Activated naive CD4-positive, alpha-beta T cell treated with anti-CD3 and anti-CD28 coated beads for 36 hours (primary cell): ENCODE results near the gene ZFPL1. TPM values are rescaled to one million over a fixed set of nuclear protein-coding genes. Genes with fewer than 3 reads are reported as not detected.

Experiments used
- CTCF ChIA-PET: fragments of 350-600 bp; sonication (Branson Sonifier 250); formaldehyde crosslinking; loops from one replicate; lab custom pipeline; 2021; ENCODE audit warnings: antibody characterized with exemption; lab: Charles Lee
- DNase-seq: peaks from one replicate; pipeline ENCODE4 v3.0.0-alpha.2; 2020
- H3K27ac Mint-ChIP-seq: one replicate; pipeline ENCODE4 v1.8.0; 2021; ENCODE audit warnings: mild to moderate bottlenecking, mixed read lengths
- H3K27me3 Mint-ChIP-seq: one replicate; pipeline ENCODE4 v1.8.0; 2021; ENCODE audit warnings: low read depth, mixed read lengths
- H3K36me3 Mint-ChIP-seq: one replicate; pipeline ENCODE4 v1.8.0; 2021; ENCODE audit warnings: low read depth, mixed read lengths
- H3K4me1 Mint-ChIP-seq: one replicate; pipeline ENCODE4 v1.8.0; 2021; ENCODE audit warnings: low read depth, mixed read lengths
- H3K4me3 Mint-ChIP-seq: one replicate; pipeline ENCODE4 v1.8.0; 2021; ENCODE audit warnings: mild to moderate bottlenecking, moderate library complexity, mixed read lengths
- H3K9me3 Mint-ChIP-seq: one replicate; pipeline ENCODE4 v1.8.0; 2021; ENCODE audit warnings: mixed read lengths
- intact Hi-C: fragments of 100-400 bp; cut with micrococcal nuclease; formaldehyde crosslinking; loops from one replicate; pipeline ENCODE4 v1.15.1; 2023
- microRNA-seq: library from miRNA; unstranded; fragments of <30 nt; microRNA quantifications from one replicate; pipeline ENCODE4 v1.2.0, GENCODE V29; 2022; ENCODE audit warnings: borderline microRNAs expressed, borderline replicate concordance
- total RNA-seq, 2 experiments: library from RNA; stranded (reverse); gene quantifications; one replicate each; pipeline ENCODE4 v1.2.3, GENCODE V29; 2021

Gene ZFPL1
- total RNA-seq, 2 experiments from 2014 or later = 24.2 to 25.6 TPM

DNA sequence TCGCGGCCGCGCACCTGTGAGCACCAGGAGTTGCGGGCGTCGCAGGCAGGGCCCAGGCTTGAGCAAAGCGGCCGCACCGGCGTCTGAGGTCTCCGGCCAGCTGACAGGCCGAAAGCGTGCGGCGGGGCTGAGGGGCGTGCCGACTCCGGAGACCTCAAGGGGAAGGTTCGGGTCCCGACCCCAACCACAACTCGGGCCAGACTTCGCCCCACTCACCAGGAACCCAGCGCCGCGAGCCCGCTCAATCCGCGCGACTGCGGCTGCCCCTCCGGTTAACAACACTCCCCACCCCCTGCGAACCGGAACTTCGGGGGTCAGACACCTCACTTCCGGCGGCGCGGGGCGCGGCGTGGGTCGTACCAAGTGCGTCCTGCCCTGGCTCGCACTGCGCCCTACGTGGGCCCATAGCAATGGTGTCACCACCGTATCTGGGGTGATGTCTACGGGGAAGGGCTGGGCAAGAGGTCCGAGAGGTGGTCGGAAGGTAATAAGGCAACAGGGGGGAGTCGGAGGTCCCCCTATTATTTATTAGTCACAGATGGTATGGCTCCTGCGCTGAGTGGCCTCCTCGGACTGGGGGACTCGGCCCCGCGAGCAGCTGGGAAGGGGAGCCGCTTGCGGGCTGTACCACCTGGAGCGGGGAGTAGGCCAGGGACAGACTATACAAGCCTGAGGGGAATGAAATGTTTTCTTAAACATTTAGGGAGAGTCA is 50.4 kb downstream of the ZFPL1 start, which contains the start of gene SYVN1:
TSS of gene SYVN1 (minus strand) at position 280 of the 712 bp plus-strand sequence. CDS start 918 bp downstream, outside the sequence.
- intact Hi-C loops = loop anchor here (1.0 to 5.0 kb wide), 2 partner anchors 17 to 128 kb away; partner anchors contain the start of genes POLA2 and ZNHIT2
- peak within 1 kb of the TSS; percentile 100 for H3K27ac Mint-ChIP-seq
- H3K36me3 Mint-ChIP-seq = peaks cover 7% of the 10 kb centered on the region
- peak within 1 kb of the TSS; percentile 99 for H3K4me3 Mint-ChIP-seq
- H3K9me3 Mint-ChIP-seq = no peaks in the 10 kb centered on the region
- no peaks in the 10 kb centered on the region for H3K27me3 Mint-ChIP-seq
- DNase-seq = peak; percentile 92
- H3K4me1 Mint-ChIP-seq = peaks cover 29% of the 10 kb centered on the region
- CTCF ChIA-PET = interaction anchor here (0.5 to 2.1 kb wide), 4 partner anchors 23 to 181 kb away, joined by 3 to 8 read pairs (median 4); partner anchors contain the start of gene CAPN1

DNA sequence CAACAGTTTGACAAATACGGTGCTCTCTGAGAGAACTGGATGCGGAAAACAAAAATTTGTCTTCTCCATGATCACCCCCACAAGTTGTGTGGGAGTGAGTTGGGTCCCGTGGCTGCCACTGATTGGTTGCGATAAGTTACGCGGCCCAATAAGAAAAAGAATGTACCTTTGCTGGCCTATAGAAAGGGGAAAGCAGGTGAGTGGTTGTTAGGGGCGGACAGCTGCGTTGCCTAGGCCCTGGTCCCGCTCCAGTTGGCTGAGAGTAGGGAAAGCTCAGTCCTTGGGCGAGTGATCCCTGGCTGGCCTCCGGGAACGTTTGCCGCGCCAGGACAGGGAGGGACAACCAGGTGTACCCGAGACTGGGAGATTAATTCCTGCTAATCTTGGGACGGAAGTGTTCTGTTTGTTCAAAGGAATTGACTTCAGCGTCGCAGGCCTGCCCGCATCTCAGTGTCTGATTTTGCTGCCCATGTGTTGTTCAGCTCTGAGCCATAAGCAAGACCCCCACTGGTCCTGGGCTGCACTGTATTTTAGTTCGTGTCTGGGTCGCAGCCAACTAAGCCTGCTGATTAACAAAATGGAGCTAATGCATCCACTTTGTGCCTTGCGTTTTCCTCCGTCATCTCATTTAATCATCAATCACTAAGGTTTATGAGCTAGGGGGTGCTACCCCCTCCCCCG is 51.1 kb downstream of the ZFPL1 start:
- Mint-ChIP-seq H3K27me3 (no peaks in the 10 kb centered on the region), H3K9me3 (no peaks in the 10 kb centered on the region), H3K4me3 (peak overlapping the region; percentile 99), H3K27ac (peak overlapping the region; percentile 100), H3K4me1 (peaks cover 29% of the 10 kb centered on the region), H3K36me3 (peaks cover 7% of the 10 kb centered on the region)
- CTCF ChIA-PET = interaction anchor here (0.6 to 2.1 kb wide), 7 partner anchors 14 to 180 kb away, joined by 3 to 8 read pairs (median 4); partner anchors contain the start of gene CAPN1
- intact Hi-C loops = loop anchor here (1.0 to 5.0 kb wide), 4 partner anchors 13 to 127 kb away; partner anchors contain the start of genes FAU, MRPL49, POLA2 and VPS51
- peak; percentile 92 for DNase-seq

DNA sequence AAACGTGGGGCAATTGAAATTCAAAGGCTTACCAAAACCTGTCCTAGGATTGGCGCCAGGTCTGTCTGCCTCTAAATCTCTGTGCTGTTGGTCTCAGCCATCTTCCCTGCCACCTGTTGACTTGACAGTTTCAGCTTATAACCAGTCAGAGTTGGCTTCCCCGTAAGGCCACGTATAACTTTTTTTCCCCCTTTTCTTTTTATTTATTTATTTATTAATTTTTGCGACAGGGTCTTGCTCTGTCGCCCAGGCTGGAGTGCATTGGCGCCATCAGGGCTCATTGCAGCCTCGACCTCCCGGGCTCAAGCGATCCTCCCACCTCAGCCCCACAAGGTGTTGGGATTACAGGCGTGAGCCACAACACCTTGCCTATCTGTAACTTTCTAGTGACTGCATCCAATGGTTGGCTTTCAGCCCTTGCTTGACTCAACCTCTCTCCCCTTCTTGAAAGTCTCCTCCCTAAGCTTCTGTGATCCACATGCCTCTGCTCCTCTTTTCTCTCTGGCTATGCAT is 51.7 kb downstream of the ZFPL1 start:
- Mint-ChIP-seq H3K36me3 (peaks cover 7% of the 10 kb centered on the region), H3K9me3 (no peaks in the 10 kb centered on the region), H3K27ac (peak overlapping the region; percentile 100), H3K4me3 (peak overlapping the region; percentile 99), H3K27me3 (no peaks in the 10 kb centered on the region), H3K4me1 (peaks cover 29% of the 10 kb centered on the region)
- peak; percentile 34 for DNase-seq
- CTCF ChIA-PET = interaction anchor here (0.6 to 2.1 kb wide), 8 partner anchors 13 to 180 kb away, joined by 3 to 8 read pairs (median 4); partner anchors contain the start of gene CAPN1
- intact Hi-C loops = loop anchor here (1.0 kb wide), 2 partner anchors 13 to 39 kb away; partner anchors contain the start of genes FAU, MRPL49 and VPS51

DNA sequence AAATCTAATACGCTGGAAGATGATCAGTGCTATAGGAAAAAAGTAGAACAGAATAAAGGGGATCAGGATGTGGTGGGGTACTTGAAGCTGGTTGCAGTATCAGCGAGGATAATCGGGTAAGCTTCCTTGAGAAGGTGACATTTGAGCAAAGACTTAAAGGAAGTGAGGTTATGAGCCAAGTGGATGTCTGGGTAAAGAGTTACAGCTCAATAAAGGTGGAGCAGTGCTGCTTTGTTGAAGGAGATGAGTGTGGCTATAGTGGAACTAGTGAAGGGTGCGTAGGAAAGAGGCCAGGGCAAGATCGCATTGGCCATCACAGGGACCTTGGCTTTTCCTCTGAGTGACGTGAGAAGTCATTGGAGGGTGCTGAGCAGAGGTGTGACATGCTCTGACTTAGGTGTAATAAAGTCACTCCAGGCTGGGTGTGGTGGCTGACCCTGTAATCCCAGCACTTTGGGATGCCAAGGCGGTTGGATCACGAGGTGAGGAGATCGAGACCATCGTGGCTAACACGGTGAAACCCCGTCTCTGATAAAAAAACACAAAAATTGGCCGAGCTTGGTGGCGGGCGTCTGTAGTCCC is 52.6 kb downstream of the ZFPL1 start:
- CTCF ChIA-PET = interaction anchor here (0.9 to 2.1 kb wide), 4 partner anchors 12 to 195 kb away, joined by 3 to 8 read pairs (median 4); partner anchors contain the start of gene CAPN1
- Mint-ChIP-seq H3K9me3 (no peaks in the 10 kb centered on the region), H3K36me3 (peaks cover 4% of the 10 kb centered on the region), H3K27me3 (no peaks in the 10 kb centered on the region), H3K27ac (peak overlapping the region; percentile 82), H3K4me3 (peak overlapping the region; percentile 68), H3K4me1 (peaks cover 28% of the 10 kb centered on the region)
- intact Hi-C loops = no loop called here
- no peak for DNase-seq

Small RNA genes within 50 kb of the gene (microRNA-seq; reads per million reads assigned to microRNA genes)
- not detected for gene MIR6751

Other genes starting within 250 kb of the ZFPL1 start
- gene CDC42BPG, start 239.6 kb upstream of the ZFPL1 start, total RNA-seq = under 1 TPM; 0.32 to 0.41 TPM
- gene EHD1, start 205.6 kb upstream of the ZFPL1 start, total RNA-seq = 100 to 1,000 TPM; 124 to 132 TPM
- 10 to 100 TPM; 15.1 to 16.3 TPM for gene ATG2A, start 167.0 kb upstream of the ZFPL1 start, total RNA-seq
- gene PPP2R5B, start 159.5 kb upstream of the ZFPL1 start, total RNA-seq = 1 to 10 TPM; 3.3 to 4.6 TPM
- gene GPHA2, start 148.3 kb upstream of the ZFPL1 start, total RNA-seq = not detected
- under 1 TPM; 0.29 to 0.37 TPM for gene MAJIN, start 112.1 kb upstream of the ZFPL1 start, total RNA-seq
- not detected for gene BATF2, start 87.3 kb upstream of the ZFPL1 start, total RNA-seq
- gene ARL2, start 70.1 kb upstream of the ZFPL1 start, total RNA-seq = 100 to 1,000 TPM; 134 to 135 TPM
- 1 to 10 TPM; 8.9 to 9.4 TPM for gene SNX15, start 56.8 kb upstream of the ZFPL1 start, total RNA-seq
- 10 to 100 TPM; 19.2 to 20.3 TPM for gene SAC3D1, start 43.0 kb upstream of the ZFPL1 start, total RNA-seq
- 10 to 100 TPM in 1 of 2 experiments, 1 to 10 TPM in 1; 8.5 to 10.2 TPM for gene NAALADL1, start 25.7 kb upstream of the ZFPL1 start, total RNA-seq
- 100 to 1,000 TPM; 169 to 174 TPM for gene CDCA5, start 182 bp upstream of the ZFPL1 start, total RNA-seq
- gene VPS51, start 12.0 kb downstream of the ZFPL1 start, total RNA-seq = 10 to 100 TPM; 90.8 to 96.0 TPM
- gene TM7SF2, start 27.6 kb downstream of the ZFPL1 start, total RNA-seq = 10 to 100 TPM; 10.9 to 11.9 TPM
- gene ZNHIT2, start 33.5 kb downstream of the ZFPL1 start, total RNA-seq = 1 to 10 TPM; 5.6 to 6.1 TPM
- 1,000 to 10,000 TPM; 1,272 to 1,294 TPM for gene FAU, start 37.9 kb downstream of the ZFPL1 start, total RNA-seq
- 10 to 100 TPM; 49.3 to 51.6 TPM for gene MRPL49, start 38.1 kb downstream of the ZFPL1 start, total RNA-seq
- 10 to 100 TPM; 19.0 to 19.2 TPM for gene SYVN1, start 50.3 kb downstream of the ZFPL1 start, total RNA-seq
- gene SPDYC, start 86.0 kb downstream of the ZFPL1 start, total RNA-seq = not detected
- gene CAPN1, start 97.7 kb downstream of the ZFPL1 start, total RNA-seq = 10 to 100 TPM; 68.5 to 73.5 TPM
- gene POLA2, start 177.7 kb downstream of the ZFPL1 start, total RNA-seq = 10 to 100 TPM; 65.1 to 67.0 TPM
- gene CDC42EP2, start 230.6 kb downstream of the ZFPL1 start, total RNA-seq = 1 to 10 TPM in 1 of 2 experiments, under 1 TPM in 1; 0.57 to 1.5 TPM
- gene DPF2, start 249.6 kb downstream of the ZFPL1 start, total RNA-seq = 10 to 100 TPM; 61.3 to 63.0 TPM